T47D (cell line): ENCODE measurements around the gene ZFP30.
A peak's percentile ranks its signal among the peaks of the same experiment; 100 is the strongest.
"Not testable (repeated sequence)": the region's sequence is repeated elsewhere in the genome, so short reads cannot be mapped to it uniquely, and the experiment has no call there.

Experiments used
- DNase-seq, 2 experiments: peaks; one replicate each; pipeline versions ENCODE4 v3.0.0 to v3.0.0-alpha.2; 2011 to 2012; ENCODE audit warnings: low read depth in 1 of 2, low spot score in 1 of 2
- JUND ChIP-seq: IDR thresholded peaks from 2 replicates; pipeline ENCODE4 v1.6.1; 2012; ENCODE audit warnings: low read depth
- in situ Hi-C: cut with HindIII; loops from 2 replicates; pipeline ENCODE4 v1.10.0; 2016; ENCODE audit warnings: low sequenced_read_pairs, low pct_unique_long_range_greater_than_20kb

Gene ZFP30

GRCh38 chr19:37655301-37655688, at the start of gene ZFP30:
Gene ZFP30 (minus strand): TSS chr19:37655465. CDS start chr19:37647822, 7,643 bp downstream.
- TF ChIP-seq JUND = no peak
- DNase-seq = peak; percentile 83 to 91
- in situ Hi-C loops = no loop called here

- in situ Hi-C loops = no loop called here
- no peak for DNase-seq
- TF ChIP-seq JUND = no peak
Measured at GRCh38 chr19:37699057-37699456, 43.8 kb upstream of the ZFP30 start.

GRCh38 chr19:37698216-37698615, 43.0 kb upstream of the ZFP30 start:
- TF ChIP-seq JUND = no peak
- DNase-seq = no peak
- in situ Hi-C loops = no loop called here

DNA sequence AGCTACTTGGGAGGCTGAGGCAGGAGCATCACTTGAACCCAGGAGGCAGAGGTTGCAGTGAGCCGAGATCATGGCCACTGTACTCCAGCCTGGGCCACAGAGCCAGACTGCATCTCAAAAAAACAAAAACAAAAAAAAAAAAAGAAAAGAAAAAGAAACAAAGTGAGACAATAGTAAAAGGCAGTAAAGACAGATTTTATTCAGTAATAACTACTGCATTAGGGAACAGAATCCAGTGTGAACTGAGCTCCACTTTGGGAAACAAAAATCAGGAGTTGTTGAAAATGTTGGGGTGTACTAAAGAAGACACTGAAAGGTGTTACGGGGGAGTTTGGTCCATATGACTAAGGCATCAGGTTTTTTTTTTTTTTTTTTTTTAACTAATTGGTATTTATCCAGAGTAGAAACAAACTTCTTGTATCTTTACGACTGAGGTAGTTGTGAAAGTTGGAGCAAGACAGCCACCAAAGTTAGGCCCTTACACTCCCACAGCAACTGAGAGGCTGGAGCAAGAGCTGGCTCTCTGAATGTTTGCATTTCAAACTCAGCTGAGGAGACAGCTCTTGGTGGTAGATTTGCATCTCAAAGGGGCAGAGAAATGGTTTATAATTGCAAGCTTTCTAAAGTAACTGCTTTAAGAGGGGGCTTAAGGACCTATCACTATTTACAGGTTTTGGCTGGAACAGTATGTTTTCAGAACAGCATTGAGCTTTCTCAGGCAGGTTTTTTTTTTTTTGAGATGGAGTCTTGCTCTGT, 40.1 kb upstream of the ZFP30 start:
- DNase-seq = no peak
- in situ Hi-C loops = no loop called here
- TF ChIP-seq JUND = no peak

- in situ Hi-C loops = no loop called here
- no peak for TF ChIP-seq JUND
- no peak for DNase-seq
Measured at GRCh38 chr19:37692956-37693620, 37.8 kb upstream of the ZFP30 start.

GRCh38 chr19:37691881-37692504, 36.7 kb upstream of the ZFP30 start:
- in situ Hi-C loops = no loop called here
- peak; percentile 51 to 90 for DNase-seq
- no peak for TF ChIP-seq JUND

DNA sequence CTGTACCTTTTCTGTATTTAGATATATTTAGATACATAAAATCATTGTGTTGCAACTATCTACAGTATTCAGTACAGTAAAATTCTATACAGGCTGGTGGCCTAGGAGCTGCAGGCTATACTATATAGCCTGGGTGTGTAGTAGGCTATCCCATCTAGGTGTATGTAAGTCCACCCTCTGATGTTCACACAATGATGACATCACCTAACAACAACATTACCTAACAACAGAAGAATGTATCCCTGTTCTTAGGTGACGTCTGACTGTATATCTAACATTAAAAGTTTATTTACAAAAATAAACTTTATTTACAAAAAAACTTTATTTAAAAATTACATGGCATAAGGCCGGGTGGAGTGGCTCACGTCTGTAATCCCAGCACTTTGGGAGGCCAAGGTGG, 28.3 kb upstream of the ZFP30 start:
- DNase-seq = no peak
- no peak for TF ChIP-seq JUND
- in situ Hi-C loops = no loop called here

- in situ Hi-C loops = no loop called here
- no peak for TF ChIP-seq JUND
- DNase-seq = peak in 1 of 2 experiments; percentile 6
Measured at GRCh38 chr19:37669450-37669914, 14.2 kb upstream of the ZFP30 start.

DNA sequence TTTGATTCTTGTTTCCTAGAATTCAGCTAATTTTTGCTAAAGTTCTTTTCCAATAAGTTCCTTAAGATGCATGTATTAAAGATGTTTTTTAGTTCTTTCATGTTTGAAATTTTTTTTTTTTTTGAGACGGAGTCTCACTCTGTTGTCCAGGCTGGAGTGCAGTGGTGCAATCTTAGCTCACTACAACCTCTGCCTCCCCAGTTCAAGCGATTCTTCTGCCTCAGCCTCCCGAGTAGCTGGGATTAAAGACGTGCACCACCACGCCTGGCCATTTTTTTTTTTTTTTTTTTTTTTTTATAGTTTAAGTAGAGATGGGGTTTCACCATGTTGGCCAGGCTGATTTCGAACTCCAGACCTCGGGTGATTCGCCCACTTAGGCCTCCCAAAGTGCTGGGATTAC, 1.9 kb upstream of the ZFP30 start:
- in situ Hi-C loops, DNase-seq: not testable (repeated sequence)

DNA sequence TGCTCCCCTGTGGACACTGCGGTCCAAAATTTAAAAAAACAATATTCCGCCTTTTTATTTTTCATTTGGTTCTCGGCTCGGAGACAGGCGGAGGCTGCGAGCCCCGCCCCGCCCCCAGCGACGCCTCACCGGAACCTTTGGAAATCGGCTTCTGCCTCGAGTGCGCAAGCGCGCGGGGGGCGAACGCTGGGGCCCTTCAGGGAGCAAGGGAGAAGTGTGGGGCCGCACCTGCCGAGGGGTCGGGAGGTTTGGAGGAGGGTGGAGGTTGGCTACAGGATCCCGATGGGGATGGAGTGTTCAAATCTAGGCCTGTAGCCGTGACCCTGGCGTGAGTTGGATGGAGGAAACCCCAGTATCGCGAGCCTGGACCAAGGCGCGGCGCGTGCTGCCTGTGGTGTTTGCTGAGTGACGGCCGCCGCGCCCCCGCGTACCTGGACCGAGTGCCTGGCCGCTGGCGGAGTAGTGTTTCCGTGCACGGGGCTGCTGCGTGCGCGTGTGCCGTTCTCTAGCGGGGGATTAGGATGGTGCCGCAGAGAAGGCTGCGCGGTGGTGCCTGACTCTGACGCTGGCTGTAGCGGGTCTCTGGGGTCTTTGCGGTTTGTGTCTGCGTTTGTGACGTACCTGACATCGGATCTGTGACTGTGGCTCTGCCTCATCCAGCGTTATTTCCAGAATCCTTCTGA, 565 bp upstream of the ZFP30 start:
- in situ Hi-C loops = no loop called here

DNA sequence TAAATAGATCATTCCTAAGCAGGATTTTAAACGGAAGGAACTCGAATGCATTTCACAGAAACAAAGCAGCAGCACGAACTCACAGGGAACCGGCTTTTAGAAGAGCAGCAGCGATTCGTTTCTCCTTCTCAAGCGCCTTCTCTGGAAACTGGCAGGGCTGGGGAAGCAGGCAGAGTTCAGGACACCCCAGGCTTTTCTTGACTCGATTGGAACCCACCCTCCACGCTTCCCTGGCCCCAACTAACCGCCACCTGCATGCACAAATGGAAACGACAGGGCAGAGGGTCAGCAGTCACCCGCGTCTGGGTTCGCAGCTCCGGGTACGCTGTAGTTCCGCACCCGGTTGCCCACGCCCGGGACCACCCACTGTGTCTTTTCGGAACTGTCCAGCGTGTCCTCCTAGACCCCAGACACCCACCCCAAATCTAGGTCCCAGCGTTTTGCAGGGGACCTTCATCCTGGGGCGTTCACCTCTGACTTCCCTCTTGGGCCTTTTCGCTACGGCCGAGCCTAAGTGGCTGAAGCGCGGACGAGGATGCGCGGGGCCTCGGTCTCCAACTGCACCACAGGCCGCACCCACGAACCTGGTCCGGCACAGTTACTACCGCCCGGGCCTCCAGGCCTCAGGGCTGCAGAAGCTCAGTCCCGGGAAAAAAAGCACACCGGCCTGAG, 500 bp downstream of the ZFP30 start:
- DNase-seq = peak; percentile 5 to 30
- in situ Hi-C loops = no loop called here
- TF ChIP-seq JUND = no peak

More for the DNA sequence above, 565 bp upstream of the ZFP30 start:
- peak; percentile 81 to 87 for DNase-seq
- no peak for TF ChIP-seq JUND

GRCh38 chr19:37654118-37654517, 1.1 kb downstream of the ZFP30 start:
- TF ChIP-seq JUND = no peak
- no peak for DNase-seq
- in situ Hi-C loops = no loop called here
